Liver (tissue), 3 donors: Measurements from ENCODE around the gene PFKFB3.
"Not testable (repeated sequence)": the region's sequence is repeated elsewhere in the genome, so short reads cannot be mapped to it uniquely, and the experiment has no call there.

Source experiments
- ATF3 ChIP-seq: IDR thresholded peaks from 2 replicates; pipeline ENCODE4 v1.6.1; 2016; ENCODE audit warnings: antibody characterized with exemption
- CTCF ChIP-seq: fragments of 150-350 bp; IDR thresholded peaks from 2 replicates; pipeline ENCODE4 v1.5.1; 2017; ENCODE audit warnings: improper control_type of control experiment, low read depth, low read length; ENCODE audit not compliant: missing input control
- JUND ChIP-seq, 2 donors: IDR thresholded peaks; 2 replicates each; pipeline ENCODE4 v1.6.1; 2016; ENCODE audit warnings: antibody characterized with exemption in 2 of 2
- RXRA ChIP-seq, 2 donors: IDR thresholded peaks; 2 replicates each; pipeline ENCODE4 v1.6.1; 2017 to 2018; ENCODE audit warnings: antibody characterized with exemption in 2 of 2, mild to moderate bottlenecking in 1 of 2
- SP1 ChIP-seq: IDR thresholded peaks from 2 replicates; pipeline ENCODE4 v1.6.1; 2018; ENCODE audit warnings: antibody characterized with exemption, mild to moderate bottlenecking
- donor health status: healthy.
- donor health status: healthy.

GRCh38 chr10:6196524-6196923 is 6.2 kb upstream of the PFKFB3 start:
- TF ChIP-seq CTCF; RXRA (IDR thresholded peaks at IDR 0.05); SP1; JUND (IDR thresholded peaks at IDR 0.05); ATF3: not testable (repeated sequence)
